Left ventricle myocardium inferior (tissue), 1 donor: Measurements from ENCODE around the gene HERC2. TPM values are rescaled to one million over a fixed set of nuclear protein-coding genes. Genes with fewer than 3 reads are reported as not detected.
A peak's percentile ranks its signal among the peaks of the same experiment; 100 is the strongest.
"Not testable (repeated sequence)": the region's sequence is repeated elsewhere in the genome, so short reads cannot be mapped to it uniquely, and the experiment has no call there.

Source experiments
- DNase-seq: peaks from one replicate; pipeline ENCODE4 v3.0.0-alpha.2; 2020
- H3K27ac ChIP-seq: fragments of 200-600 bp; replicated peaks from 2 replicates; pipeline ENCODE4 v1.8.0; 2021
- H3K27me3 ChIP-seq: fragments of 200-600 bp; 2 replicates; pipeline ENCODE4 v1.8.0; 2021; ENCODE audit warnings: low read depth
- H3K36me3 ChIP-seq: fragments of 200-600 bp; 2 replicates; pipeline ENCODE4 v1.8.0; 2021
- H3K4me1 ChIP-seq: fragments of 200-600 bp; 2 replicates; pipeline ENCODE4 v1.8.0; 2021
- H3K4me3 ChIP-seq: fragments of 200-600 bp; 2 replicates; pipeline ENCODE4 v1.8.0; 2021; ENCODE audit warnings: mild to moderate bottlenecking, moderate library complexity
- H3K9me3 ChIP-seq: fragments of 200-600 bp; replicated peaks from 2 replicates; pipeline ENCODE4 v1.8.0; 2021
- CTCF ChIP-seq: fragments of 200-600 bp; IDR thresholded peaks from 2 replicates; pipeline ENCODE4 v1.8.0; 2021; ENCODE audit warnings: antibody characterized with exemption, mild to moderate bottlenecking, borderline replicate concordance
- intact Hi-C: fragments of 100-400 bp; cut with micrococcal nuclease; formaldehyde crosslinking; loops from one replicate; pipeline ENCODE4 v1.11.0; 2022
- total RNA-seq: library from RNA; stranded (reverse); fragmentation: NEBNext Ultra II Directional; extraction: Animal tissue kit (Norgen Biotek cat#: 25700); gene quantifications from one replicate; pipeline ENCODE4 v1.2.1, GENCODE V29; 2021
- donor health status: DM: no; HTN: yes; CAD: no; lungs with severe emphysema.

The HERC2 gene
- total RNA-seq, 1 donor from 2014 or later, result 45.8 TPM

GRCh38 chr15:28219116-28219515 lies 102.9 kb downstream of the HERC2 start:
- no peaks in the 10 kb centered on the region for H3K27me3 ChIP-seq
- H3K4me1 ChIP-seq, result no peaks in the 10 kb centered on the region
- H3K27ac ChIP-seq, result no peak overlapping the region
- H3K36me3 ChIP-seq, result peaks cover 56% of the 10 kb centered on the region
- no peaks in the 10 kb centered on the region for H3K9me3 ChIP-seq
- no peak for DNase-seq
- no peak overlapping the region for H3K4me3 ChIP-seq
- intact Hi-C loops, result no loop called here
- TF ChIP-seq CTCF, result no peak

- not testable (repeated sequence) for DNase-seq
These were observed 104.9 kb downstream of the HERC2 start for GRCh38 chr15:28216946-28217546.

GRCh38 chr15:28215521-28215920 lies 106.5 kb downstream of the HERC2 start:
- H3K4me1 ChIP-seq, intact Hi-C loops, H3K27ac ChIP-seq, H3K4me3 ChIP-seq, DNase-seq, H3K9me3 ChIP-seq, H3K27me3 ChIP-seq: not testable (repeated sequence)
- peaks cover 66% of the 10 kb centered on the region for H3K36me3 ChIP-seq
- peak; percentile 48 for TF ChIP-seq CTCF

More at GRCh38 chr15:28216946-28217546, 104.9 kb downstream of the HERC2 start:
- intact Hi-C loops, H3K27me3 ChIP-seq, H3K27ac ChIP-seq, H3K4me1 ChIP-seq, H3K4me3 ChIP-seq, H3K9me3 ChIP-seq: not testable (repeated sequence)
- peaks cover 60% of the 10 kb centered on the region for H3K36me3 ChIP-seq

- H3K4me3 ChIP-seq, intact Hi-C loops, H3K9me3 ChIP-seq, H3K4me1 ChIP-seq, H3K27ac ChIP-seq, DNase-seq, H3K27me3 ChIP-seq: not testable (repeated sequence)
- peaks cover 64% of the 10 kb centered on the region for H3K36me3 ChIP-seq
These were observed 107.8 kb downstream of the HERC2 start for GRCh38 chr15:28214006-28214790.

- H3K9me3 ChIP-seq, H3K4me1 ChIP-seq, H3K27me3 ChIP-seq, intact Hi-C loops, DNase-seq, H3K27ac ChIP-seq, H3K4me3 ChIP-seq: not testable (repeated sequence)
- peaks cover 60% of the 10 kb centered on the region for H3K36me3 ChIP-seq
These were observed 108.6 kb downstream of the HERC2 start for GRCh38 chr15:28213393-28213792.

- Histone ChIP-seq H3K9me3 (no peaks in the 10 kb centered on the region), H3K36me3 (peaks cover 26% of the 10 kb centered on the region)
- DNase-seq, result peak; percentile 29
These were observed 113.4 kb downstream of the HERC2 start for GRCh38 chr15:28208583-28208982.

GRCh38 chr15:28205640-28206039 lies 116.3 kb downstream of the HERC2 start:
- DNase-seq, H3K4me1 ChIP-seq, H3K9me3 ChIP-seq, H3K27me3 ChIP-seq, H3K27ac ChIP-seq, intact Hi-C loops, H3K4me3 ChIP-seq: not testable (repeated sequence)
- H3K36me3 ChIP-seq, result peaks cover 27% of the 10 kb centered on the region

More at GRCh38 chr15:28208583-28208982, 113.4 kb downstream of the HERC2 start:
- intact Hi-C loops, result no loop called here
- no peak overlapping the region for H3K4me3 ChIP-seq
- H3K27ac ChIP-seq, result no peak overlapping the region
- peaks cover 7% of the 10 kb centered on the region for H3K4me1 ChIP-seq
- TF ChIP-seq CTCF, result no peak
- H3K27me3 ChIP-seq, result no peaks in the 10 kb centered on the region

GRCh38 chr15:28203055-28203828 lies 118.7 kb downstream of the HERC2 start:
- DNase-seq, H3K27ac ChIP-seq, H3K9me3 ChIP-seq, H3K27me3 ChIP-seq, intact Hi-C loops, H3K4me1 ChIP-seq, H3K4me3 ChIP-seq: not testable (repeated sequence)
- H3K36me3 ChIP-seq, result peaks cover 32% of the 10 kb centered on the region

GRCh38 chr15:28202124-28202523 lies 119.9 kb downstream of the HERC2 start:
- H3K4me1 ChIP-seq, H3K9me3 ChIP-seq, intact Hi-C loops, H3K27me3 ChIP-seq, H3K4me3 ChIP-seq, DNase-seq, H3K27ac ChIP-seq: not testable (repeated sequence)
- H3K36me3 ChIP-seq, result peaks cover 43% of the 10 kb centered on the region

GRCh38 chr15:28198215-28198614 lies 123.8 kb downstream of the HERC2 start:
- H3K9me3 ChIP-seq, intact Hi-C loops, H3K27me3 ChIP-seq, H3K27ac ChIP-seq, DNase-seq, H3K4me3 ChIP-seq, H3K4me1 ChIP-seq: not testable (repeated sequence)
- H3K36me3 ChIP-seq, result peaks cover 70% of the 10 kb centered on the region
